Measurements from ENCODE around the gene COG2.

GRCh38 chr1:230618537-230618936 is 23.7 kb upstream of the COG2 start:
- TF ChIP-seq PHF8 (conservative IDR thresholded peaks at IDR 0.05; ENCODE audit: low read depth, low read length) (no peak), CTCF (IDR thresholded peaks at IDR 0.05; ENCODE audit: control extremely low read depth in 1 of 3, insufficient read depth in 1 of 3, low read depth in 1 of 3, low read length in 3 of 3) (no peak), MAX (IDR thresholded peaks at IDR 0.05) (no peak), POLR2A (IDR thresholded peaks at IDR 0.05; ENCODE audit: control extremely low read depth in 1 of 2, low read depth in 2 of 2, low read length in 2 of 2) (no peak), RXRA (IDR thresholded peaks at IDR 0.05; ENCODE audit: insufficient read depth, low read depth, low read length) (no peak), YY1 (IDR thresholded peaks at IDR 0.05; ENCODE audit: low read depth, low read length) (no peak), SP1 (IDR thresholded peaks at IDR 0.05; ENCODE audit: low read depth, low read length) (no peak), EZH2 (IDR thresholded peaks at IDR 0.05; ENCODE audit: low read depth, low read length, severe bottlenecking) (no peak), BRCA1 (IDR thresholded peaks at IDR 0.05; ENCODE audit: low read depth, low read length) (no peak), EP300 (IDR thresholded peaks at IDR 0.05; ENCODE audit: borderline replicate concordance in 1 of 2, low read depth in 2 of 2, low read length in 2 of 2) (no peak), POLR2AphosphoS5 (IDR thresholded peaks at IDR 0.05; ENCODE audit: low read depth, low read length) (no peak), CBX5 (IDR thresholded peaks at IDR 0.05; ENCODE audit: low read depth, low read length) (no peak), E2F6 (IDR thresholded peaks at IDR 0.05) (no peak)

Measured in H1 (cell line).